Neural cell (in vitro differentiated cells): ENCODE results near the gene WNK2. TPM values are rescaled to one million over a fixed set of nuclear protein-coding genes. Genes with fewer than 3 reads are reported as not detected.

Experiments
- H2AFZ ChIP-seq: fragments of 200-600, 300-800 bp; sonication (generic), shearing (Covaris generic); 2 replicates; pipeline ENCODE4 v1.6.0; 2014; ENCODE audit warnings: low read depth, mild to moderate bottlenecking, antibody characterized with exemption, low read length, moderate library complexity
- H3F3A ChIP-seq: fragments of 200-600 bp; shearing (Covaris generic); 2 replicates; pipeline ENCODE4 v1.6.1; 2016; ENCODE audit warnings: mild to moderate bottlenecking, moderate library complexity, mixed read lengths, antibody characterized with exemption, low read length; ENCODE audit not compliant: insufficient read depth, poor library complexity, severe bottlenecking
- H3K27ac ChIP-seq: fragments of 200-600, 300-800 bp; sonication (generic), shearing (Covaris generic); 2 replicates; pipeline ENCODE4 v1.5.1; 2014; ENCODE audit warnings: mild to moderate bottlenecking, low read length, moderate library complexity
- H3K27me3 ChIP-seq: fragments of 300-800, 200-600 bp; sonication (generic), shearing (Covaris generic); 2 replicates; pipeline ENCODE4 v1.6.0; 2014; ENCODE audit warnings: mild to moderate bottlenecking, low read depth, low read length, moderate library complexity; ENCODE audit not compliant: insufficient read depth
- H3K36me3 ChIP-seq: fragments of 300-800, 200-600 bp; sonication (generic), shearing (Covaris generic); 2 replicates; pipeline ENCODE4 v1.5.1; 2014; ENCODE audit warnings: mild to moderate bottlenecking, antibody characterized with exemption, low read length, moderate library complexity; ENCODE audit not compliant: insufficient read depth
- H3K4me2 ChIP-seq: fragments of 300-800, 200-600 bp; sonication (generic), shearing (Covaris generic); 2 replicates; pipeline ENCODE4 v1.6.0; 2014; ENCODE audit warnings: mild to moderate bottlenecking, low read length
- H3K4me3 ChIP-seq: fragments of 300-800, 200-600 bp; sonication (generic), shearing (Covaris generic); 2 replicates; pipeline ENCODE4 v1.5.1; 2014; ENCODE audit warnings: mild to moderate bottlenecking, low read length, moderate library complexity
- H3K79me2 ChIP-seq: fragments of 200-600 bp; shearing (Covaris generic); replicated peaks from 2 replicates; pipeline ENCODE4 v1.6.0; 2014; ENCODE audit warnings: mild to moderate bottlenecking, low read length, moderate library complexity; ENCODE audit not compliant: insufficient read depth
- H3K9ac ChIP-seq: fragments of 300-800, 200-600 bp; sonication (generic), shearing (Covaris generic); 2 replicates; pipeline ENCODE4 v1.6.1; 2016; ENCODE audit warnings: mild to moderate bottlenecking, low read length, mixed read lengths
- H3K9me2 ChIP-seq: fragments of 200-600 bp; shearing (Covaris generic); 2 replicates; pipeline ENCODE4 v1.6.1; 2016; ENCODE audit warnings: mild to moderate bottlenecking, low read length, mixed read lengths; ENCODE audit not compliant: insufficient read depth
- H3K9me3 ChIP-seq: fragments of 200-600, 300-800 bp; sonication (generic), shearing (Covaris generic); 2 replicates; pipeline ENCODE4 v1.6.1; 2016; ENCODE audit warnings: mild to moderate bottlenecking, mixed run types, low read length, moderate library complexity, mixed read lengths
- H4K20me1 ChIP-seq: fragments of 200-600 bp; shearing (Covaris generic); 2 replicates; pipeline ENCODE4 v1.6.1; 2016; ENCODE audit warnings: mild to moderate bottlenecking, mixed run types; ENCODE audit not compliant: insufficient read depth
- CTCF ChIP-seq: fragments of 450-650 bp; IDR thresholded peaks from 2 replicates; pipeline ENCODE4 v1.5.1; 2014; ENCODE audit warnings: antibody characterized with exemption, mild to moderate bottlenecking, moderate library complexity; ENCODE audit not compliant: poor library complexity, severe bottlenecking
- EP300 ChIP-seq: fragments of 450-650 bp; conservative IDR thresholded peaks from 2 replicates; pipeline ENCODE4 v1.6.1; 2014; ENCODE audit warnings: antibody characterized with exemption, mild to moderate bottlenecking, moderate library complexity; ENCODE audit not compliant: poor library complexity, severe bottlenecking
- EZH2 ChIP-seq: fragments of 200-600, 300-800 bp; shearing (Covaris generic), sonication (generic); IDR thresholded peaks from 2 replicates; pipeline ENCODE4 v1.6.1; 2014; ENCODE audit warnings: antibody characterized with exemption, low read length, borderline replicate concordance, mild to moderate bottlenecking; ENCODE audit not compliant: insufficient read depth, poor library complexity, severe bottlenecking
- MXI1 ChIP-seq: fragments of 450-650 bp; conservative IDR thresholded peaks from 2 replicates; pipeline ENCODE4 v1.6.1; 2014; ENCODE audit warnings: antibody characterized with exemption, mild to moderate bottlenecking; ENCODE audit not compliant: poor library complexity, severe bottlenecking
- POLR2AphosphoS5 ChIP-seq: IDR thresholded peaks from 2 replicates; pipeline ENCODE4 v1.6.1; 2012
- RAD21 ChIP-seq: fragments of 450-650 bp; conservative IDR thresholded peaks from 2 replicates; pipeline ENCODE4 v1.6.1; 2014; ENCODE audit warnings: antibody characterized with exemption, mild to moderate bottlenecking, moderate library complexity
- REST ChIP-seq: IDR thresholded peaks from 2 replicates; pipeline ENCODE4 v1.6.1; 2012; ENCODE audit warnings: borderline replicate concordance
- SMC3 ChIP-seq: fragments of 450-650 bp; conservative IDR thresholded peaks from 2 replicates; pipeline ENCODE4 v1.6.1; 2014; ENCODE audit warnings: antibody characterized with exemption, mild to moderate bottlenecking, moderate library complexity; ENCODE audit not compliant: poor library complexity
- TAF1 ChIP-seq: IDR thresholded peaks from 2 replicates; pipeline ENCODE4 v1.6.1; 2012; ENCODE audit warnings: low read depth
- polyA plus RNA-seq: library from polyadenylated mRNA; depleted of rRNA; stranded (reverse); fragments of >200 nt; gene quantifications from 2 replicates; pipeline ENCODE4 v1.2.3, GENCODE V29; 2014

WNK2 gene
- polyA plus RNA-seq, 1 donor from 2014 or later, result 37.1 TPM

- Histone ChIP-seq H3K4me3 (no peak overlapping the region), H3K36me3 (no peaks in the 10 kb centered on the region), H3K9me2 (no peaks in the 10 kb centered on the region), H3K79me2 (no peaks in the 10 kb centered on the region), H3F3A (no peaks in the 10 kb centered on the region), H4K20me1 (no peaks in the 10 kb centered on the region), H3K27me3 (no peaks in the 10 kb centered on the region), H3K9ac (no peak overlapping the region), H3K27ac (no peak overlapping the region), H2AFZ (no peak overlapping the region), H3K4me2 (no peak overlapping the region), H3K9me3 (no peaks in the 10 kb centered on the region)
- TF ChIP-seq MXI1, result no peak
- TF ChIP-seq RAD21, result no peak
- TF ChIP-seq REST, result no peak
- no peak for TF ChIP-seq POLR2AphosphoS5
- TF ChIP-seq SMC3, result no peak
- no peak for TF ChIP-seq TAF1
Observed at GRCh38 chr9:93256878-93257807, 73.2 kb downstream of the WNK2 start.

- Histone ChIP-seq H3F3A (no peaks in the 10 kb centered on the region), H3K36me3 (no peaks in the 10 kb centered on the region), H3K27me3 (no peaks in the 10 kb centered on the region), H2AFZ (no peak overlapping the region), H3K27ac (no peak overlapping the region), H4K20me1 (no peaks in the 10 kb centered on the region), H3K79me2 (no peaks in the 10 kb centered on the region), H3K9me2 (no peaks in the 10 kb centered on the region), H3K9ac (no peak overlapping the region), H3K4me2 (no peak overlapping the region), H3K9me3 (no peaks in the 10 kb centered on the region), H3K4me3 (no peak overlapping the region)
- no peak for TF ChIP-seq REST
- no peak for TF ChIP-seq RAD21
- TF ChIP-seq EZH2, result no peak
- TF ChIP-seq TAF1, result no peak
- TF ChIP-seq POLR2AphosphoS5, result no peak
- TF ChIP-seq MXI1, result no peak
- no peak for TF ChIP-seq SMC3
- no peak for TF ChIP-seq CTCF
- no peak for TF ChIP-seq EP300
Observed at GRCh38 chr9:93257808-93258331, 73.9 kb downstream of the WNK2 start.
